Left lung (tissue), 10 donors: ENCODE data around the gene ALKBH6. TPM values are rescaled to one million over a fixed set of nuclear protein-coding genes. Genes with fewer than 3 reads are reported as not detected.

ENCODE experiments used
- ATAC-seq: fragments of 200-7000 bp; cut with Tn5 transposase; one replicate; pipeline ENCODE4 v1.9.1; 2020; ENCODE audit warnings: moderate library complexity
- DNase-seq, 4 donors: peaks; one replicate each; pipeline ENCODE4 v3.0.0-alpha.2; 2013 to 2020
- H3K27ac ChIP-seq, 2 donors: fragments of 200-600 bp; sonication (generic) in 1 of 2; one replicate each; pipeline versions ENCODE4 v1.5.0 to v1.8.0; 2020 to 2021
- H3K27me3 ChIP-seq, 2 donors: fragments of 200-600 bp; sonication (generic) in 1 of 2; one replicate each; pipeline versions ENCODE4 v1.5.0 to v1.8.0; 2020 to 2021
- H3K36me3 ChIP-seq, 2 donors: fragments of 200-600 bp; sonication (generic) in 1 of 2; one replicate each; pipeline versions ENCODE4 v1.5.0 to v1.8.0; 2020 to 2021
- H3K4me1 ChIP-seq, 2 donors: fragments of 200-600 bp; one replicate each; pipeline ENCODE4 v1.8.0; 2021
- H3K4me3 ChIP-seq, 2 donors: fragments of 200-600 bp; sonication (generic) in 1 of 2; one replicate each; pipeline versions ENCODE4 v1.5.0 to v1.8.0; 2020 to 2021; ENCODE audit warnings: mild to moderate bottlenecking in 1 of 2
- H3K9me3 ChIP-seq, 2 donors: fragments of 200-600 bp; sonication (generic) in 1 of 2; one replicate each; pipeline versions ENCODE4 v1.5.0 to v1.8.0; 2020 to 2021
- intact Hi-C, 2 donors: fragments of 100-400 bp; cut with DNase I; formaldehyde crosslinking; loops; one replicate each; pipeline versions ENCODE4 v1.11.2 to v1.14.2; 2022
- polyA plus RNA-seq, 6 donors: library from polyadenylated mRNA; unstranded; fragments of 120-200 nt; gene quantifications; one replicate each; pipeline ENCODE4 v1.2.1, GENCODE V29; 2013; ENCODE audit not compliant: insufficient read length in 6 of 6
- total RNA-seq, 2 donors: library from RNA; stranded (reverse); fragmentation: NEBNext Ultra II Directional; extraction: Animal tissue kit (Norgen Biotek cat#: 25700); gene quantifications; one replicate each; pipeline ENCODE4 v1.2.1, GENCODE V29; 2021
- TF ChIP-seq, protein P1 (sequence below), 2 donors: fragments of 200-600 bp; sonication (generic) in 1 of 2; IDR thresholded peaks; one replicate each; pipeline versions ENCODE4 v1.5.0 to v1.8.0; 2021; ENCODE audit warnings: antibody characterized with exemption in 2 of 2
- donor health status: DM: no; HTN: yes; CAD: no.
- donor health status: DM: no; HTN: no; CAD: no.

The ALKBH6 gene
- total and polyA plus RNA-seq, 8 donors = 16.8 to 22.7 (median 19.8) TPM

DNA sequence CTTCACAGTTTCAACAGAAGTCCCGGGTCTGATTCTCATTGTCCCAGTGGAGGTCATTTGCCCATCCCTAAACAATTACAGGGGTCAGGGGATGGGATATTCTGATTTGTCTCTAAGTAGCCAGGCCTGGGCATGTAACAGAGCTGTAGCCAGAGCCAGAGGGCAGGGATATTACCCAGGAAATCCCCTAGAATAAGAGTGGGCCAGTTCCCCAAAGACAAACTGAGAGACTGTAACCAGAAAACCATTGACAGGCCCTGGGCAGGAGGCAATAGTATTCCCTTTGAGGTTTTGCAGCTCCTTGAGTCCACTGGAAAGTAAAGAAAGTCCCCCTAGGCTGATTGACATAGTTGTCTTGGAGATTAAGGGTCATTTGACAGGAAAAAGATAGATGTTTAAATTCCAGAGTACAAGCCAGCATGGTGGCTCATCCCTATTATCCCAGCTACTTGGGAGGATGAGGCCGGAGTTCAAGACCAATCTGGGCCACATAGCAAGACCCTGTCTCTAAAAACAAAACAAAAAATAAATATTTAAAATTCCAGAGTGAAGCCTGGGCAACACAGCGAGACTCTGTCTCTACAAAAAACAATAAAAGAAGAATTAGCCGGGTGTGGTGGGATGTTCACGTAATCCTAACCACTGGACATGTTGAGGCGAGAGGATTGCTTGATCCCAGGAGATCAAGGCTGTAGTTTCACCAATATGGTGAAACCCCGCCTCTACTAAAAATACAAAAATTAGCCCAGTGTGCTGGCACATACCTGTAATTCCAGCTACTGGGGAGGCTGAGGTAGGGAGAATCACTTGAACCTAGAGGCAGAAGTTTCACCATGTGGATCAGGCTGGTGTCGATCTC, 20.9 kb downstream of the ALKBH6 start:
- no peak for DNase-seq
- H3K9me3 ChIP-seq = peaks cover 0 to 4% of the 10 kb centered on the region in 2 donors
- H3K27ac ChIP-seq = no peak overlapping the region
- ATAC-seq = no peak
- H3K4me1 ChIP-seq = peaks cover 14 to 32% of the 10 kb centered on the region in 2 donors
- H3K4me3 ChIP-seq = no peak overlapping the region
- peaks cover 0 to 9% of the 10 kb centered on the region in 2 donors for H3K36me3 ChIP-seq
- H3K27me3 ChIP-seq = peaks cover 0 to 13% of the 10 kb centered on the region in 2 donors
- intact Hi-C loops = no loop called here
- TF ChIP-seq, protein P1, sequence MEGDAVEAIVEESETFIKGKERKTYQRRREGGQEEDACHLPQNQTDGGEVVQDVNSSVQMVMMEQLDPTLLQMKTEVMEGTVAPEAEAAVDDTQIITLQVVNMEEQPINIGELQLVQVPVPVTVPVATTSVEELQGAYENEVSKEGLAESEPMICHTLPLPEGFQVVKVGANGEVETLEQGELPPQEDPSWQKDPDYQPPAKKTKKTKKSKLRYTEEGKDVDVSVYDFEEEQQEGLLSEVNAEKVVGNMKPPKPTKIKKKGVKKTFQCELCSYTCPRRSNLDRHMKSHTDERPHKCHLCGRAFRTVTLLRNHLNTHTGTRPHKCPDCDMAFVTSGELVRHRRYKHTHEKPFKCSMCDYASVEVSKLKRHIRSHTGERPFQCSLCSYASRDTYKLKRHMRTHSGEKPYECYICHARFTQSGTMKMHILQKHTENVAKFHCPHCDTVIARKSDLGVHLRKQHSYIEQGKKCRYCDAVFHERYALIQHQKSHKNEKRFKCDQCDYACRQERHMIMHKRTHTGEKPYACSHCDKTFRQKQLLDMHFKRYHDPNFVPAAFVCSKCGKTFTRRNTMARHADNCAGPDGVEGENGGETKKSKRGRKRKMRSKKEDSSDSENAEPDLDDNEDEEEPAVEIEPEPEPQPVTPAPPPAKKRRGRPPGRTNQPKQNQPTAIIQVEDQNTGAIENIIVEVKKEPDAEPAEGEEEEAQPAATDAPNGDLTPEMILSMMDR (IDR thresholded peaks at IDR 0.05) = no peak

DNA sequence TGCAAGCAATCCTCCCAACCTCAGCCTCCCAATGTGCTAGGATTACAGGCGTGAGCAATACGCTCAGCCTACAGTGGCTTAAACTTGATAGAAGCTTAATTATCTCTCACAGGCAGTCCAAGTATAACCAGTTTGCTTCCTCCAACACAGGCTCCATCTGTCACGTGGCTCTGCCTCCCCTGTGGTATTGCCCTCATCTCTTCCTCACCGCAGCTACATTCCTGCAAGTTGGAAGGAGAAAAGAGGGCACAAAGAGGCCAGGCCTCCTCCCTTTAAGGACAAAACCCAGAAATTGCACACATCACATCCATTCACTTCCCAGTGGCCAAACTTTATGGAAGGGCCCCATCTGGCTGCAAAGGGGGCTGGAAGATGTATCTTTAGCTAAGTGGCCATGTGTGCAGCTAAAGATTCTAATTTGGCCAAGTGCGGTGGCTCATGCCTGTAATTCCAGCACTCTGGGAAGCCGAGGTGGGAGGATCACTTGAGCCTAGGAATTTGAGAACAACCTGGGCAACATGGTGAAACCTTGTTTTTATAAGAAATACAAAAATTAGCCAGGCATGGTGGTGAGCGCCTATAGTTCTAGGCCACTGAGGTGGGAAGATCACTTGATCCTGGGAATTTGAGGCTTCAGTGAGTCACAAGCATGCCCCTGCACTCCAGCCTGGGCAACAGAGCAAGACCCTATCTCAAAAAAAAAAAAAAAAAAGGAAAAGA, 22.1 kb downstream of the ALKBH6 start:
- intact Hi-C loops = no loop called here
- ATAC-seq (no peak), DNase-seq (peak in 1 of 4 donors; percentile 0)
- TF ChIP-seq, protein P1 (IDR thresholded peaks at IDR 0.05) = no peak
- no peaks in the 10 kb centered on the region for H3K36me3 ChIP-seq
- peaks cover 5 to 26% of the 10 kb centered on the region in 2 donors for H3K27me3 ChIP-seq
- H3K9me3 ChIP-seq = peaks cover 0 to 4% of the 10 kb centered on the region in 2 donors
- no peak overlapping the region for H3K4me3 ChIP-seq
- peaks cover 18 to 30% of the 10 kb centered on the region in 2 donors for H3K4me1 ChIP-seq
- no peak overlapping the region for H3K27ac ChIP-seq

GRCh38 chr19:35990771-35991730, 23.0 kb downstream of the ALKBH6 start:
- no peaks in the 10 kb centered on the region for H3K36me3 ChIP-seq
- no peak overlapping the region for H3K27ac ChIP-seq
- H3K4me1 ChIP-seq = peaks cover 13 to 26% of the 10 kb centered on the region in 2 donors
- TF ChIP-seq, protein P1 (IDR thresholded peaks at IDR 0.05) = no peak
- peaks cover 14 to 34% of the 10 kb centered on the region in 2 donors for H3K27me3 ChIP-seq
- H3K4me3 ChIP-seq = no peak overlapping the region
- DNase-seq = no peak
- H3K9me3 ChIP-seq = peaks cover 0 to 4% of the 10 kb centered on the region in 2 donors
- ATAC-seq = no peak
- intact Hi-C loops = no loop called here

- intact Hi-C loops = no loop called here
These were observed 23.9 kb downstream of the ALKBH6 start for GRCh38 chr19:35990156-35990555.

More at GRCh38 chr19:35990156-35990555, 23.9 kb downstream of the ALKBH6 start:
- Histone ChIP-seq H3K4me1 (peaks cover 8 to 19% of the 10 kb centered on the region in 2 donors), H3K9me3 (peaks cover 0 to 4% of the 10 kb centered on the region in 2 donors), H3K27ac (no peak overlapping the region), H3K27me3 (peaks cover 15 to 43% of the 10 kb centered on the region in 2 donors), H3K36me3 (no peaks in the 10 kb centered on the region), H3K4me3 (no peak overlapping the region)
- no peak for ATAC-seq
- TF ChIP-seq, protein P1 (IDR thresholded peaks at IDR 0.05) = no peak
- no peak for DNase-seq
